ENCODE measurements around the gene FAM216A.
"Not testable (repeated sequence)": the region's sequence is repeated elsewhere in the genome, so short reads cannot be mapped to it uniquely, and the experiment has no call there.

FAM216A gene

GRCh38 chr12:110501399-110501751 is 32.7 kb downstream of the FAM216A start:
- peak; percentile 27 for DNase-seq (ENCODE audit: low read depth)

- DNase-seq (ENCODE audit: low read depth): peak; percentile 97
Measured at GRCh38 chr12:110501752-110502738, 33.4 kb downstream of the FAM216A start, which contains the start of the genes RAD9B and VPS29. RAD9B (plus strand) TSS chr12:110502331; CDS start chr12:110502338, 7 bp downstream. VPS29 (minus strand) TSS chr12:110502111; CDS start chr12:110502051, 60 bp downstream.

DNA sequence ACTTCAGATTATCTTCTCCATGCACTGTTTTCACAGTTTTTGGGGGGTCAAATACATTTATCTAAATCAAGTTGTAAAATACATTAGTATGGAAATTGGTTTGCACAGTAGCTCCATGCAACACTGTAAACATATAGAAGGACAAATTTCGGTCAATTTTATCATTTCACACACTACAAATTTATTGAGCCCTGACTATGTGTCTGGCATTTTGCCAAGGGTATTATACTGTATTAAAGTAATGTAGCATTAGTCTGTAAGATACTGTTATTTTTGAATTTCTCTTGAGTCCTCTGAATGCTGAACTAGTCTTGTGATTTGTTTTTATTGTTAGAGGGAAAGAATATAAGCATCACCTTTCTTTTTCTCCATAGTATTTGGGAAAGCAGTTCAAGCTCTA is 34.8 kb downstream of the FAM216A start:
- no peak for DNase-seq (ENCODE audit: low read depth)

DNA sequence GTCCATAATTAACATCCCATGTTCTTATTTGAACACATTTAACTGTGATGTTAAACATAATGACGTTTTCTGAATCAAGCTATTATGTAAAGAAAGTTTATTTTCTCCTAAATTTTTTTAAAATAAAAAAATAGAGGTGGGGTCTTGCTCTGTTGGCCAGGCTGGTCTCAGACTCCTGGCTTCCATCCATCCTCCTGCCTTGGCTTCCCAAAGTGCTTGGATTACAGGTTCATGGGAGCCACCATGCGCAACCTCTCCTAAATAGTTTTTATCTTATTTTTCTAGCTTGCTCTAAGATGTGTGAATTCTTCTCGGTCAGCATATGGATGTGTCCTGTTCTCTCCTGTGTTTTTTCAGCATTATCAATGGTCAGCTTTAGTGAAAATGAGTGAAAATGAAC is 36.7 kb downstream of the FAM216A start:
- no peak for DNase-seq (ENCODE audit: low read depth)

DNA sequence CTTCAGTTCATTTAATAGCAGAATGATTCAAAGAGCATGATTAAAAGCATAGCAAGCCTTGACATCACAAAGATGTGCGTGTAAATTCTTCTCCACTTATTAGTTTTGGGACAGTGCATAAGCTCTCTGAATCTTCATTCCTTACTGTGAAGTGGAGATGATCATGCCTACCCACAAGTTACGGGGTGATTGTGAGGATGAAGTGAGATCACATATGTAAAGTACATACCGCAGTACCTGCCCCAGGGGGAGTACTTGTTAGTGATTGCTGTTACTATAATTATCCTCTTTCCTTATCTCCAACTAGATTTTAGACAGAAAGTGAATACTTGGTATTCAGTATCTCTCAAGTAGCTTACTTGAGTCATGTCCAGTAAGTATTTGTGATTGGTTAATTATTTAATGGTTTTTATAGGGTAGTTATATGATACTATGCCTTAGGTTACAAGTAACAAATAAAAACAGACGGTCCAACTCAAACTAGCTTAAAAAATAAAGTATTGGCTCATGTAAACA is 39.5 kb downstream of the FAM216A start:
- DNase-seq (ENCODE audit: low read depth): no peak

DNA sequence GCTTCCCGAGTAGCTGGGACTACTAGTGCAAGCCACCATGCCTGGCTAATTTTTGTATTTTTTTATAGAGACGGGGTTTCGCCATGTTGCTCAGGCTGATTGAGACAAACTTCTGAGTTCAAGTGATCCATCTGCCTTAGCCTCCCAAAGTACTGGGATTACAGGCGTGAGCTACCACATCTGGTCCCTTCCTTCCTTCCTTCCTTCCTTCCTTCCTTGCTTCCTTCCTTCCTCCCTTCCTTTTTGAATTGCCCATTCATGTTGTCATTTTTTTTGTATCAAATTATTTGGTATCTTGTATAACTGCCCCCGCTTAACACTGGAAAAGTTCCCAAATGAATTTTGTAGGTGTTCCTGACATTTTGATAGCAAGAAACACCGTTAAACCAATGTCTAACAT is 45.2 kb downstream of the FAM216A start:
- DNase-seq (ENCODE audit: low read depth): no peak

DNA sequence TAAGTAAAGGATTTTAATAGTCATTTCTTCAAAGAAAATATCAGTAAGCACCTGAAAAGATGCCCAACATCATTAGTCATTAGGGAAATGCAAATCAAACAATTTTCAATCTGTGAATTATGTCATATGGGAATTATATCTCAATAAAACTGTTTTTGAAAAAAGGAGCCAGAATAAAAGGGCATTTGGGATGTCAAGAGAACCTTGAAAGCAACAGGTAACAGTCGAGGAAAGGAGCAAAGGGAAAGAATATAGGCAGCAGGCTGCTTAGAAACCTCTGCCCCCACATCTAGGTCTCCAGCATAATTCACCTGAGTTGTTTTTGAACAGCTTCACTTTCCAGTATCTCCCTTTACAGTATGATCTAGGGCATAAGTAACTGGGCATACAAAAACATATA is 45.7 kb downstream of the FAM216A start:
- no peak for DNase-seq (ENCODE audit: low read depth)

- DNase-seq (ENCODE audit: low read depth): no peak
Measured at GRCh38 chr12:110516995-110517394, 48.4 kb downstream of the FAM216A start.

- DNase-seq (ENCODE audit: low read depth): not testable (repeated sequence)
Measured at GRCh38 chr12:110518014-110518413, 49.4 kb downstream of the FAM216A start.

GRCh38 chr12:110520876-110521712 is 52.4 kb downstream of the FAM216A start:
- peak; percentile 28 for DNase-seq (ENCODE audit: low read depth)

DNA sequence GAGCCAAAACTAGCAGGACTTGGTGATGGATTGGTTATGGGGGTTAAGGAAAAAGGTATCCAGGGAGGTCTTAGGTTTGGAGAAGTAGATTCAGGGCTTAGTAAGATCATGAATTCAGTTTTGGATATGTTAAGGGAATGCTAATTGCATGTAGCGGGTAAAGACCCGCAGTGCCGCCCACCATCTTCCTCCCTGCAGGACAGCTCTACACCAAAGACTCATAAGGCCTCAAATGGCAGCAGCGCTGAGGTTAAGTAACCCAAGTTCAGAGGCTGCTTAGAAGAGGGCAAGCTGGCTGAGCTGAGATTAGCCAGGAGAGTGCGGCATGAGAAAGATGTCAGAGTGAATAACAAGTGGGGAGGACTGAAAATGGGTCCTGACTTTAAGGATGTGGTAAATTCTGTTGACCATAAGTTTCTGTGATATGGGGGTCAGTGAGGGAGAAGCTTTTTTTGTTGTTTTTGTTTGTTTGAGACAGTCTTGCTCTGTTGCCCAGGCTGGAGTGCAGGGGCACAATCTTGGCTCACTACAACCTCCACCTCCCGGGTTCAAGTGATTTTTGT is 59.7 kb downstream of the FAM216A start:
- no peak for DNase-seq (ENCODE audit: low read depth)

DNA sequence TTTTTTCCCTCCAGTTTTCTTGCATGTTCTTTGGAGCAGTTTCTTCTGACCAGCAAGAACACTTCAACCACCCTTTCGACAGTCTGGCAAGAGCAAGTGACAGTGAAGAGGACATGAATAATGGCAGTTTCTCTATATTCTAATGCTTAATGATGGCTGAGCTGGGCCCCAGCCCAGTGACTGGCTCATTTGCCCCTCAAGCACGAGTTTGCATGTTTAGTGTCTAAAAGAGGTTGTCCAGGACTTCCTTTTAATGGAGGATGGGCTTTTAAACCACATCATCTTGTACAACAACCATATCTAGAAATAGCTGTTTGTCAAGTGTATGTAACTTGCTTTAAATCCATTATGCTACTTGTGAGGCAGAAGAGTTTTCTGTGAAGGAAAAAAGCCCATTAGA is 61.9 kb downstream of the FAM216A start:
- no peak for DNase-seq (ENCODE audit: low read depth)

DNA sequence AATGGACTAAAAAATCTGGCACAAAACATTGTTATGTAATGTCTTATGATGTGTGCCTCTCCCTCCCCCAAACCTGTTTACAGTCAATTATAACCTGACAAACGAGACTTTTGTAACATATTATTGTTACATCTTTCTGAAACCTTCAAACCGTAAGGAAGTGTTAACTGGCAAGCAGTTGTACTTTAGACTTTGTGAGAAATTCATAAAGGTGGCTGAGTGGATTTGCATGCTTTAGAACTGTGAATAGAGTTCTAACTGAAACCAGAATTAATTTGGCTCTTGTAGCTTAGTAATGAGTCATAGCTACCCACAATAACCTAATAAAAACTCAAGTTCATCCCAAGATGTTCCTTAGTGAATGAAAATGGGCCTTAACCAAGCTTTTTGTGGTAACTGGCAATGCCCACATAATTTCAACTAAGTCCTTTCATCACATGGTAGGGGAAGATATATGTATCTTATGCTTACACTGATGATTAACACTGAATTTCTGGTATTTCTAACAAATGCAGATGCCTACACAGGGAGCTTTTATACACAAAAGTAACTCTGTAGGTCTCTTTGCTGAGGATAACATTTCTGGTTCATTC is 63.2 kb downstream of the FAM216A start:
- no peak for DNase-seq (ENCODE audit: low read depth)

- no peak for DNase-seq (ENCODE audit: low read depth)
Measured at GRCh38 chr12:110532644-110533043, 64.0 kb downstream of the FAM216A start.

DNA sequence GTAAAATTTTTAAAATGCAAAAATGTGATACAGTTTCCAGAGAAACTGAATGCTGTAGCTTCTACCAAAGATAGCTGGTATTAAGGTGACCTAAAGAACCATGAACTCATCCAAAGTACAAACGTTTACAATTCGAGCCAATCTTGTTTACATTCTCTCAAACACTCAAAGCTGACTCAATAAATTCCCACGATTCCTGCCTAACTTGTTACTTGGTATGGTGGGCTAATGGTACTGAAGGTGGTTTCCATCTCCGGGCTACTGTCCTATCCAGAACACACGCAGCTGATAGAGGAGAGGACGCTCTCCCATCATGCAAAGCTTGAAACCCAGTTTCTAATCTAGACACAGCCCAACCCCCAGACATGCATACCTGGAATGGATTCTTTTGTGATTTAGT is 65.0 kb downstream of the FAM216A start:
- no peak for DNase-seq (ENCODE audit: low read depth)

DNA sequence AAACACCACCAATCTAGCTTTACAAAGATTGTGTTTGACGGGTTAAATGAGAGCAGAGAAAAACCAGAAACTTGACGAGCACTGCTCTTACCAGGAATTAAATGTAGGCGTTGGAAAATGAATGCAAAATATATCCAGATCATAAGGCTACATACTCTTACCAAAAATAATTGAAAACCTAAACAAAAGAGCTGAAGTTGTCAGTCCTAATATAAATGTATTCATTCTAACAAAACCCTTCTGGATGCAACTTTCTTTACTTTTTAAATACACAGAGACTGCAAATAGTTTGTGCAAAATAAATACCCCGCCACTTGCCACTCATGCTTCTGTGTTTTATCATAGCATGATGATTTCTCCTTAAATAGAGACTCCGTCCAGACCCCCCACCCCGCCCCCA is 66.2 kb downstream of the FAM216A start:
- no peak for DNase-seq (ENCODE audit: low read depth)

GRCh38 chr12:110536834-110537604 is 68.4 kb downstream of the FAM216A start:
- DNase-seq (ENCODE audit: low read depth): no peak

- DNase-seq (ENCODE audit: low read depth): no peak
Measured at GRCh38 chr12:110537605-110538409, 69.2 kb downstream of the FAM216A start.

DNA sequence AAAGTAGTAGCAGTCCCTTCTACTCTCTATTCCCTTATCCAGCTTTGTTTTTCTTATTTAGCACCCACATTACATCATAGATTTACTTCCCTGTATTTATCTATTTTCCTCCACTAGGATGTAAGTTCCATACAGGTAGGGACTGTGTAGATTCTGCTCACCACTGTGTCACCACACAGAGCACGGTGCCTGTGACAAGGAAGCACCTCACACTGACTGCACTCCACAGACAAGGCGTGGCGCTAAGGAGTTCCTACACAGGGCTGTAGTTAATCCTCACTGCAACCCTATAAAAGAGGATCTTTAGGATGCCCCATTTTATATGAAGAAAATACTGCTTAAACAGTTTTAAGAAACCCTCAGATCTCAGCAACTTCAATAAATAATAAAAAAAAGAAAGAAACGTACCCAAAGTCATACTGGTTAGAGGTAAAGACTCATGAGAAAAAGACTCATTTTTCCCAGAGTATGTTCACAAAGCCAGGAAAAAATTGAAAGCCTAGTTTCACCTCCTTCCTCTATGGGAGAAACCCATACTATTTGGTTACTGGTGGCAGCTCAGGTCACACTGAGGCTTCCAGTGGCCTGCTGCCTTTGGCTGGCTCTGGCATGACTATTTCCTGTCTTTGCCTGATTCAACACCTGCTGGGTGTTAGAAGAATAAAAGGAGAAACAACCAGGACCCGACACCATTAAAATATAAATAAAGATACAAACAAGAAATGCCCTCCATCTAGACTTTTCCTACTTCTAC is 70.4 kb downstream of the FAM216A start:
- DNase-seq (ENCODE audit: low read depth): no peak
